ENCODE measurements around the gene SPO11.

Gene SPO11

GRCh38 chr20:57375652-57376230 lies 46.1 kb downstream of the SPO11 start:
- H3K79me1 ChIP-seq (ENCODE audit: low read depth, low read length) = no peaks in the 10 kb centered on the region
- no peak overlapping the region for H3K4me3 ChIP-seq (ENCODE audit: low read length in 2 of 2)
- no peak for DNase-seq (ENCODE audit: low spot score)
- no peak overlapping the region for H3K9ac ChIP-seq (ENCODE audit: low read depth, low read length, poor library complexity)
- no peak overlapping the region for H2BK15ac ChIP-seq (ENCODE audit: low read length)
- no peak overlapping the region for H3K4me2 ChIP-seq (ENCODE audit: insufficient read depth, low read length, poor library complexity, severe bottlenecking)
- no peak overlapping the region for H2BK120ac ChIP-seq (ENCODE audit: low read depth, low read length)
- no peak overlapping the region for H3K14ac ChIP-seq (ENCODE audit: low read length)
- H3K23ac ChIP-seq (ENCODE audit: low read depth, low read length, poor library complexity) = no peak overlapping the region
- H2AK5ac ChIP-seq (ENCODE audit: low read depth, low read length) = no peak overlapping the region
- H3K27me3 ChIP-seq (ENCODE audit: control insufficient read depth in 3 of 3, insufficient read depth in 3 of 3, low read depth in 1 of 3, low read length in 3 of 3) = no peaks in the 10 kb centered on the region
- no peak overlapping the region for H4K91ac ChIP-seq (ENCODE audit: low read depth, low read length, poor library complexity)
- WGBS, 2 donors (ENCODE audit: extremely low coverage in 2 of 2, insufficient read length in 2 of 2, insufficient replicate concordance in 1 of 2) = no CpG with 5 or more reads among the region's 10 CpGs
- H3K9me3 ChIP-seq (replicated peaks in 1 of 2; ENCODE audit: control insufficient read depth in 2 of 2, insufficient read depth in 1 of 2, low read depth in 1 of 2, low read length in 2 of 2) = no peaks in the 10 kb centered on the region
- no peak overlapping the region for H3K27ac ChIP-seq (replicated peaks; ENCODE audit: low read length)
- no peak overlapping the region for H2BK5ac ChIP-seq (ENCODE audit: low read length)
- H3K36me3 ChIP-seq (replicated peaks in 1 of 2; ENCODE audit: control insufficient read depth in 2 of 2, insufficient read depth in 2 of 2, low read length in 2 of 2) = peaks cover 60 to 98% of the 10 kb centered on the region in 2 donors
- H4K8ac ChIP-seq (ENCODE audit: low read depth, low read length) = no peak overlapping the region
- H3K4me1 ChIP-seq (ENCODE audit: control insufficient read depth in 2 of 2, insufficient read depth in 1 of 2, low read depth in 1 of 2, low read length in 2 of 2) = no peaks in the 10 kb centered on the region
- H3K4ac ChIP-seq (ENCODE audit: low read length) = no peak overlapping the region
- no peak overlapping the region for H2BK12ac ChIP-seq (ENCODE audit: low read length)
- H2AFZ ChIP-seq (ENCODE audit: low read length) = no peak overlapping the region
- H3K18ac ChIP-seq (ENCODE audit: low read length) = no peak overlapping the region

- no peak overlapping the region for H2BK12ac ChIP-seq (ENCODE audit: low read length)
- H3K4me1 ChIP-seq (ENCODE audit: control insufficient read depth in 2 of 2, insufficient read depth in 1 of 2, low read depth in 1 of 2, low read length in 2 of 2) = no peaks in the 10 kb centered on the region
- H3K4me2 ChIP-seq (ENCODE audit: insufficient read depth, low read length, poor library complexity, severe bottlenecking) = no peak overlapping the region
- H3K36me3 ChIP-seq (replicated peaks in 1 of 2; ENCODE audit: control insufficient read depth in 2 of 2, insufficient read depth in 2 of 2, low read length in 2 of 2) = peaks cover 44 to 84% of the 10 kb centered on the region in 2 donors
- no peak overlapping the region for H2BK15ac ChIP-seq (ENCODE audit: low read length)
- H3K79me1 ChIP-seq (ENCODE audit: low read depth, low read length) = no peaks in the 10 kb centered on the region
- H2BK5ac ChIP-seq (ENCODE audit: low read length) = no peak overlapping the region
- H3K4ac ChIP-seq (ENCODE audit: low read length) = no peak overlapping the region
- H3K27ac ChIP-seq (replicated peaks; ENCODE audit: low read length) = no peak overlapping the region
- no peak overlapping the region for H2AK5ac ChIP-seq (ENCODE audit: low read depth, low read length)
- H4K91ac ChIP-seq (ENCODE audit: low read depth, low read length, poor library complexity) = no peak overlapping the region
- H3K18ac ChIP-seq (ENCODE audit: low read length) = no peak overlapping the region
- no CpG with 5 or more reads among the region's 13 CpGs for WGBS, 2 donors (ENCODE audit: extremely low coverage in 2 of 2, insufficient read length in 2 of 2, insufficient replicate concordance in 1 of 2)
- no peak overlapping the region for H3K14ac ChIP-seq (ENCODE audit: low read length)
- no peak for DNase-seq (ENCODE audit: low spot score)
- no peak overlapping the region for H4K8ac ChIP-seq (ENCODE audit: low read depth, low read length)
- no peaks in the 10 kb centered on the region for H3K9me3 ChIP-seq (replicated peaks in 1 of 2; ENCODE audit: control insufficient read depth in 2 of 2, insufficient read depth in 1 of 2, low read depth in 1 of 2, low read length in 2 of 2)
- H3K27me3 ChIP-seq (ENCODE audit: control insufficient read depth in 3 of 3, insufficient read depth in 3 of 3, low read depth in 1 of 3, low read length in 3 of 3) = no peaks in the 10 kb centered on the region
- H2AFZ ChIP-seq (ENCODE audit: low read length) = no peak overlapping the region
- H3K23ac ChIP-seq (ENCODE audit: low read depth, low read length, poor library complexity) = no peak overlapping the region
- no peak overlapping the region for H2BK120ac ChIP-seq (ENCODE audit: low read depth, low read length)
- no peak overlapping the region for H3K9ac ChIP-seq (ENCODE audit: low read depth, low read length, poor library complexity)
- no peak overlapping the region for H3K4me3 ChIP-seq (ENCODE audit: low read length in 2 of 2)
These were observed 47.7 kb downstream of the SPO11 start for GRCh38 chr20:57377350-57377749.

GRCh38 chr20:57378107-57378506 lies 48.5 kb downstream of the SPO11 start:
- no peaks in the 10 kb centered on the region for H3K79me1 ChIP-seq (ENCODE audit: low read depth, low read length)
- no peaks in the 10 kb centered on the region for H3K27me3 ChIP-seq (ENCODE audit: control insufficient read depth in 3 of 3, insufficient read depth in 3 of 3, low read depth in 1 of 3, low read length in 3 of 3)
- H3K9me3 ChIP-seq (replicated peaks in 1 of 2; ENCODE audit: control insufficient read depth in 2 of 2, insufficient read depth in 1 of 2, low read depth in 1 of 2, low read length in 2 of 2) = no peaks in the 10 kb centered on the region
- H3K4me3 ChIP-seq (ENCODE audit: low read length in 2 of 2) = no peak overlapping the region
- no peak overlapping the region for H2BK5ac ChIP-seq (ENCODE audit: low read length)
- H3K36me3 ChIP-seq (replicated peaks in 1 of 2; ENCODE audit: control insufficient read depth in 2 of 2, insufficient read depth in 2 of 2, low read length in 2 of 2) = peaks cover 40 to 77% of the 10 kb centered on the region in 2 donors
- H3K14ac ChIP-seq (ENCODE audit: low read length) = no peak overlapping the region
- DNase-seq (ENCODE audit: low spot score) = no peak
- no peak overlapping the region for H3K18ac ChIP-seq (ENCODE audit: low read length)
- no peak overlapping the region for H3K4ac ChIP-seq (ENCODE audit: low read length)
- H2BK120ac ChIP-seq (ENCODE audit: low read depth, low read length) = no peak overlapping the region
- H4K8ac ChIP-seq (ENCODE audit: low read depth, low read length) = no peak overlapping the region
- no CpG with 5 or more reads among the region's 16 CpGs for WGBS, 2 donors (ENCODE audit: extremely low coverage in 2 of 2, insufficient read length in 2 of 2, insufficient replicate concordance in 1 of 2)
- no peak overlapping the region for H3K23ac ChIP-seq (ENCODE audit: low read depth, low read length, poor library complexity)
- H2AFZ ChIP-seq (ENCODE audit: low read length) = no peak overlapping the region
- H3K27ac ChIP-seq (replicated peaks; ENCODE audit: low read length) = no peak overlapping the region
- H3K9ac ChIP-seq (ENCODE audit: low read depth, low read length, poor library complexity) = no peak overlapping the region
- no peak overlapping the region for H2BK12ac ChIP-seq (ENCODE audit: low read length)
- H2BK15ac ChIP-seq (ENCODE audit: low read length) = no peak overlapping the region
- no peaks in the 10 kb centered on the region for H3K4me1 ChIP-seq (ENCODE audit: control insufficient read depth in 2 of 2, insufficient read depth in 1 of 2, low read depth in 1 of 2, low read length in 2 of 2)
- H2AK5ac ChIP-seq (ENCODE audit: low read depth, low read length) = no peak overlapping the region
- H4K91ac ChIP-seq (ENCODE audit: low read depth, low read length, poor library complexity) = no peak overlapping the region
- H3K4me2 ChIP-seq (ENCODE audit: insufficient read depth, low read length, poor library complexity, severe bottlenecking) = no peak overlapping the region

GRCh38 chr20:57378646-57379262 lies 49.2 kb downstream of the SPO11 start:
- Histone ChIP-seq H3K27ac (replicated peaks; ENCODE audit: low read length) (no peak overlapping the region), H2BK15ac (ENCODE audit: low read length) (no peak overlapping the region), H3K4me2 (ENCODE audit: insufficient read depth, low read length, poor library complexity, severe bottlenecking) (no peak overlapping the region), H3K4me3 (ENCODE audit: low read length in 2 of 2) (no peak overlapping the region), H2BK5ac (ENCODE audit: low read length) (no peak overlapping the region), H3K18ac (ENCODE audit: low read length) (no peak overlapping the region), H3K4ac (ENCODE audit: low read length) (no peak overlapping the region), H3K23ac (ENCODE audit: low read depth, low read length, poor library complexity) (no peak overlapping the region), H2BK12ac (ENCODE audit: low read length) (no peak overlapping the region), H3K9me3 (replicated peaks in 1 of 2; ENCODE audit: control insufficient read depth in 2 of 2, insufficient read depth in 1 of 2, low read depth in 1 of 2, low read length in 2 of 2) (no peaks in the 10 kb centered on the region), H3K36me3 (replicated peaks in 1 of 2; ENCODE audit: control insufficient read depth in 2 of 2, insufficient read depth in 2 of 2, low read length in 2 of 2) (peaks cover 35 to 70% of the 10 kb centered on the region in 2 donors), H2BK120ac (ENCODE audit: low read depth, low read length) (no peak overlapping the region), H2AFZ (ENCODE audit: low read length) (no peak overlapping the region), H2AK5ac (ENCODE audit: low read depth, low read length) (no peak overlapping the region), H3K79me1 (ENCODE audit: low read depth, low read length) (no peaks in the 10 kb centered on the region), H3K14ac (ENCODE audit: low read length) (no peak overlapping the region), H3K9ac (ENCODE audit: low read depth, low read length, poor library complexity) (no peak overlapping the region), H3K4me1 (ENCODE audit: control insufficient read depth in 2 of 2, insufficient read depth in 1 of 2, low read depth in 1 of 2, low read length in 2 of 2) (no peaks in the 10 kb centered on the region), H3K27me3 (ENCODE audit: control insufficient read depth in 3 of 3, insufficient read depth in 3 of 3, low read depth in 1 of 3, low read length in 3 of 3) (no peaks in the 10 kb centered on the region), H4K8ac (ENCODE audit: low read depth, low read length) (no peak overlapping the region), H4K91ac (ENCODE audit: low read depth, low read length, poor library complexity) (no peak overlapping the region)
- no peak for DNase-seq (ENCODE audit: low spot score)
- WGBS, 2 donors (ENCODE audit: extremely low coverage in 2 of 2, insufficient read length in 2 of 2, insufficient replicate concordance in 1 of 2) = no CpG with 5 or more reads among the region's 4 CpGs
